K562 (cell line): ENCODE data around the gene CMSS1. TPM values are rescaled to one million over a fixed set of nuclear protein-coding genes. Genes with fewer than 3 reads are reported as not detected.
A peak's percentile ranks its signal among the peaks of the same experiment; 100 is the strongest.

Source experiments
- BHLHE40 ChIP-seq: IDR thresholded peaks from 2 replicates; pipeline ENCODE4 v1.6.1; 2011; ENCODE audit warnings: low read length, improper control_type of control experiment
- BMI1 ChIP-seq: fragments of 150-350 bp; IDR thresholded peaks from 2 replicates; pipeline ENCODE4 v1.6.1; 2014; ENCODE audit warnings: low read length
- CHCHD3 ChIP-seq: fragments of 250-450 bp; sonication (Bioruptor Pico); IDR thresholded peaks from 2 replicates; pipeline ENCODE4 v2.1.2; 2022; ENCODE audit warnings: mild to moderate bottlenecking
- ESRRA ChIP-seq: fragments of 450-650 bp; IDR thresholded peaks from 2 replicates; pipeline ENCODE4 v1.6.1; 2014; ENCODE audit warnings: low read depth, mild to moderate bottlenecking, moderate library complexity, borderline replicate concordance
- FOSL1 ChIP-seq: fragments of 200-800 bp; sonication (Bioruptor generic); conservative IDR thresholded peaks from 2 replicates; pipeline ENCODE4 v1.6.1; 2016; ENCODE audit warnings: missing genetic modification characterization, missing compliant biosample characterization
- HDGF ChIP-seq: fragments of 450-650 bp; IDR thresholded peaks from 2 replicates; pipeline ENCODE4 v1.6.1; 2016
- LARP7 ChIP-seq: fragments of 450-650 bp; IDR thresholded peaks from 2 replicates; pipeline ENCODE4 v1.6.1; 2016
- MIER1 ChIP-seq: fragments of 450-650 bp; IDR thresholded peaks from 2 replicates; pipeline ENCODE4 v1.6.1; 2016; ENCODE audit warnings: antibody characterized with exemption, mild to moderate bottlenecking, low read depth
- MTA2 ChIP-seq: fragments of 450-650 bp; IDR thresholded peaks from 2 replicates; pipeline ENCODE4 v1.6.1; 2016; ENCODE audit warnings: low read depth
- MTF1 ChIP-seq: fragments of 250-450 bp; sonication (Bioruptor Pico); IDR thresholded peaks from 2 replicates; pipeline ENCODE4 v1.9.0; 2021; ENCODE audit warnings: moderate library complexity, mild to moderate bottlenecking, inconsistent platforms, borderline replicate concordance
- NUFIP1 ChIP-seq: fragments of 450-650 bp; IDR thresholded peaks from 2 replicates; pipeline ENCODE4 v1.6.1; 2018; ENCODE audit not compliant: partially characterized antibody
- RFX7 ChIP-seq: fragments of 250-450 bp; sonication (Bioruptor Pico); IDR thresholded peaks from 2 replicates; pipeline ENCODE4 v1.5.1; 2021; ENCODE audit warnings: mild to moderate bottlenecking
- RNF2 ChIP-seq: sonication (generic); IDR thresholded peaks from 2 replicates; pipeline ENCODE4 v1.6.1; 2016
- SRSF3 ChIP-seq: fragments of 200-400 bp; formaldehyde crosslinking; IDR thresholded peaks from 2 replicates; pipeline ENCODE4 v1.6.1; 2016; ENCODE audit warnings: mild to moderate bottlenecking, low read length, moderate library complexity; ENCODE audit not compliant: insufficient read depth
- ZBTB40 ChIP-seq, 2 experiments: fragments of 450-650 bp in 1 of 2; sonication (generic) in 1 of 2; formaldehyde crosslinking in 1 of 2; IDR thresholded peaks; 2 replicates each; pipeline versions ENCODE4 v1.7.1 to v1.9.0; 2016 to 2022; ENCODE audit warnings: inconsistent platforms in 1 of 2, mild to moderate bottlenecking in 1 of 2, missing genetic modification reagents in 1 of 2
- ZHX1 ChIP-seq: fragments of 150-350 bp; conservative IDR thresholded peaks from 2 replicates; pipeline ENCODE4 v1.6.1; 2014; ENCODE audit warnings: low read length
- ZNF232 ChIP-seq: sonication (generic); formaldehyde crosslinking; IDR thresholded peaks from 2 replicates; pipeline ENCODE4 v1.8.0; 2022; ENCODE audit warnings: mild to moderate bottlenecking, missing genetic modification reagents
- ZNF586 ChIP-seq: fragments of 450-650 bp; formaldehyde crosslinking; conservative IDR thresholded peaks from 2 replicates; pipeline ENCODE4 v1.4.0; 2020; ENCODE audit warnings: mild to moderate bottlenecking, moderate library complexity
- polyA plus RNA-seq, 8 experiments: library from polyadenylated mRNA; depleted of rRNA in 4 of 8; stranded (reverse) in 5 of 8; unstranded in 3 of 8; fragments of >200 nt; fragmentation: Nextera tagmentation in 2 of 8; fragmentation: Illumina TruSeq in 1 of 8; extraction: Ambion mirVana in 2 of 8; extraction: Trizol in 1 of 8; gene quantifications; 2 replicates each; pipeline versions ENCODE4 v1.2.1 to v1.2.3, GENCODE V29; 2011 to 2014; ENCODE audit warnings: inconsistent platforms in 1 of 8, missing spikeins in 1 of 8
- total RNA-seq, 7 experiments: library from RNA; depleted of rRNA in 6 of 7; stranded (reverse); fragments of >200 nt in 6 of 7; fragmentation: Illumina TruSeq in 2 of 7; extraction: Trizol in 2 of 7; gene quantifications; 2 replicates each; pipeline versions ENCODE4 v1.2.1 to v1.2.3, GENCODE V29; 2011 to 2021; ENCODE audit warnings: low replicate concordance in 1 of 7

Gene CMSS1
- total and polyA plus RNA-seq, 9 of the 15 experiments (the other 6 are each of a cell fraction or from before 2014, with no cell fraction given) = 46.9 to 109 (median 72.3) TPM

GRCh38 chr3:99817437-99818240, at the start of gene CMSS1 (continued):
- TF ChIP-seq ESRRA (no peak), MTA2 (no peak), RFX7 (no peak), ZHX1 (no peak), NUFIP1 (no peak), MIER1 (no peak), BMI1 (no peak), CHCHD3 (CRISPR knock-in tag) (no peak), RNF2 (0 out of 2 replicates have a peak, but pooled peaks have one; percentile 34), MTF1 (CRISPR knock-in tag) (no peak), FOSL1 (tag) (peak; percentile 64; the same call in 1 of the 2 replicates), ZNF586 (CRISPR knock-in tag) (no peak), SRSF3 (no peak), BHLHE40 (no peak), ZBTB40 (IDR thresholded peaks at IDR 0.05) (peak; percentile 70), ZBTB40 (CRISPR knock-in tag; IDR thresholded peaks at IDR 0.05) (no peak), HDGF (no peak), LARP7 (no peak), ZNF232 (no peak)
